ENCODE data around the gene TSGA10IP. TPM values are rescaled to one million over a fixed set of nuclear protein-coding genes. Genes with fewer than 3 reads are reported as not detected.

Gene TSGA10IP
- total RNA-seq, 2 experiments from 2014 or later: not detected

- no peak for ATAC-seq (ENCODE audit: poor library complexity)
- H3K36me3 ChIP-seq (ENCODE audit: insufficient read depth, low read length): peaks cover 24% of the 10 kb centered on the region
- CTCF ChIA-PET: no interaction called here
- H3K9me3 ChIP-seq (ENCODE audit: control insufficient read depth in 1 of 2, insufficient read depth in 1 of 2, low read length in 2 of 2): no peaks in the 10 kb centered on the region
- TF ChIP-seq, protein P1, sequence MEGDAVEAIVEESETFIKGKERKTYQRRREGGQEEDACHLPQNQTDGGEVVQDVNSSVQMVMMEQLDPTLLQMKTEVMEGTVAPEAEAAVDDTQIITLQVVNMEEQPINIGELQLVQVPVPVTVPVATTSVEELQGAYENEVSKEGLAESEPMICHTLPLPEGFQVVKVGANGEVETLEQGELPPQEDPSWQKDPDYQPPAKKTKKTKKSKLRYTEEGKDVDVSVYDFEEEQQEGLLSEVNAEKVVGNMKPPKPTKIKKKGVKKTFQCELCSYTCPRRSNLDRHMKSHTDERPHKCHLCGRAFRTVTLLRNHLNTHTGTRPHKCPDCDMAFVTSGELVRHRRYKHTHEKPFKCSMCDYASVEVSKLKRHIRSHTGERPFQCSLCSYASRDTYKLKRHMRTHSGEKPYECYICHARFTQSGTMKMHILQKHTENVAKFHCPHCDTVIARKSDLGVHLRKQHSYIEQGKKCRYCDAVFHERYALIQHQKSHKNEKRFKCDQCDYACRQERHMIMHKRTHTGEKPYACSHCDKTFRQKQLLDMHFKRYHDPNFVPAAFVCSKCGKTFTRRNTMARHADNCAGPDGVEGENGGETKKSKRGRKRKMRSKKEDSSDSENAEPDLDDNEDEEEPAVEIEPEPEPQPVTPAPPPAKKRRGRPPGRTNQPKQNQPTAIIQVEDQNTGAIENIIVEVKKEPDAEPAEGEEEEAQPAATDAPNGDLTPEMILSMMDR (IDR thresholded peaks at IDR 0.05): no peak
- peaks cover 9 to 11% of the 10 kb centered on the region in 2 experiments for H3K27me3 ChIP-seq (ENCODE audit: control insufficient read depth in 1 of 2, insufficient read depth in 2 of 2, low read length in 2 of 2)
- POLR2A ChIA-PET: no interaction called here
- H3K4me3 ChIP-seq (ENCODE audit: low read length): no peak overlapping the region
- H3K36me3 Mint-ChIP-seq (ENCODE audit: low read depth): peaks cover 27% of the 10 kb centered on the region
- peaks cover 8% of the 10 kb centered on the region for H3K27me3 Mint-ChIP-seq
- peaks cover 26% of the 10 kb centered on the region for H3K4me1 ChIP-seq (ENCODE audit: insufficient read depth, low read length)
- H3K4me1 Mint-ChIP-seq (ENCODE audit: low read depth): peaks cover 13% of the 10 kb centered on the region
- no peaks in the 10 kb centered on the region for H3K9me3 Mint-ChIP-seq
- no peak overlapping the region for H3K27ac ChIP-seq (ENCODE audit: low read depth in 1 of 2, low read length in 2 of 2)
- intact Hi-C loops (cut with DNase I, micrococcal nuclease): no loop called here
- DNase-seq: no peak
- H3K4me3 Mint-ChIP-seq: no peak overlapping the region
- no peak overlapping the region for H3K27ac Mint-ChIP-seq
Observed at GRCh38 chr11:66007201-66007634, 61.9 kb downstream of the TSGA10IP start.

GRCh38 chr11:66008095-66008467, 62.8 kb downstream of the TSGA10IP start:
- intact Hi-C loops (cut with DNase I, micrococcal nuclease): no loop called here
- Mint-ChIP-seq H3K27me3 (peaks cover 14% of the 10 kb centered on the region), H3K36me3 (ENCODE audit: low read depth) (peaks cover 20% of the 10 kb centered on the region), H3K9me3 (no peaks in the 10 kb centered on the region), H3K27ac (no peak overlapping the region), H3K4me3 (no peak overlapping the region), H3K4me1 (ENCODE audit: low read depth) (peaks cover 5% of the 10 kb centered on the region)
- TF ChIP-seq, protein P1 (IDR thresholded peaks at IDR 0.05): no peak
- H3K27me3 ChIP-seq (ENCODE audit: control insufficient read depth in 1 of 2, insufficient read depth in 2 of 2, low read length in 2 of 2): peaks cover 16 to 18% of the 10 kb centered on the region in 2 experiments
- H3K36me3 ChIP-seq (ENCODE audit: insufficient read depth, low read length): peaks cover 24% of the 10 kb centered on the region
- peaks cover 22% of the 10 kb centered on the region for H3K4me1 ChIP-seq (ENCODE audit: insufficient read depth, low read length)
- DNase-seq (no peak), ATAC-seq (ENCODE audit: poor library complexity) (no peak)
- ChIA-PET POLR2A (no interaction called here), CTCF (no interaction called here)
- H3K4me3 ChIP-seq (ENCODE audit: low read length): no peak overlapping the region
- no peaks in the 10 kb centered on the region for H3K9me3 ChIP-seq (ENCODE audit: control insufficient read depth in 1 of 2, insufficient read depth in 1 of 2, low read length in 2 of 2)
- no peak overlapping the region for H3K27ac ChIP-seq (ENCODE audit: low read depth in 1 of 2, low read length in 2 of 2)

DNA sequence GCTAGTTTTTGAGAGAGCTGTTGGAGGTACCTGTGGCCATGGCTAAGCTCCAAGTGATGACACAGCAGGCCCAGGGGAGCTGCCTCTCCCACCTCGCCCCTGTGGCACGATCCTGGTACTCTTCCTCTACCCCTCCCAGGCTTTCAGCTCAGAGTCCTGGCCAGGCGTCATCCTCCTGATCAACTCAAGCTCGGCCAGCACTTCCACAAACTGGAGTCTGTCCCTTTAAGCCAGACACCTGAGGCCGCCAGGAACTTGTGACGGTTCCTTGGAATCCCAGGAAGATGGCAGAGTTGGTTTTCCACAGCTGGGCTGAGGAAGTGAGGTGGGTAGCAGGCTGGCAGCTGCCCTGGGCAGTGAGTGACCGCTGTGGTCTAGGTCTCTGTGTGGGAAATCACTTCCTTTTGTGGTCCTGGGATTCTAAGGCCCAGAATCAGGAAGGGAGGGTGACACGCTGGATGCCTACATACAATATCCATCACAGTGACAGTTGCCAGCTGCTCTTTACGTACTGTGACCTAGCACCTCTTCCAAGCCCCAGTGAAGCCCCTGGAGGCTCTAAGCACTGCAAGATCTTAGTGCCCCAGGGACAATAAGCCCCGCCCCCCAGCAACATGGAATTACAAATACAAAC, 63.3 kb downstream of the TSGA10IP start:
- Histone ChIP-seq H3K27me3 (ENCODE audit: control insufficient read depth in 1 of 2, insufficient read depth in 2 of 2, low read length in 2 of 2) (peaks cover 21 to 23% of the 10 kb centered on the region in 2 experiments), H3K4me3 (ENCODE audit: low read length) (no peak overlapping the region), H3K4me1 (ENCODE audit: insufficient read depth, low read length) (peaks cover 17% of the 10 kb centered on the region), H3K9me3 (ENCODE audit: control insufficient read depth in 1 of 2, insufficient read depth in 1 of 2, low read length in 2 of 2) (peaks cover 0 to 3% of the 10 kb centered on the region in 2 experiments), H3K36me3 (ENCODE audit: insufficient read depth, low read length) (peaks cover 20% of the 10 kb centered on the region), H3K27ac (ENCODE audit: low read depth in 1 of 2, low read length in 2 of 2) (no peak overlapping the region)
- Mint-ChIP-seq H3K4me1 (ENCODE audit: low read depth) (peaks cover under 1% of the 10 kb centered on the region), H3K27ac (no peak overlapping the region), H3K27me3 (peaks cover 18% of the 10 kb centered on the region), H3K9me3 (no peaks in the 10 kb centered on the region), H3K36me3 (ENCODE audit: low read depth) (peaks cover 15% of the 10 kb centered on the region), H3K4me3 (no peak overlapping the region)
- CTCF ChIA-PET: interaction anchor here (1.1 kb wide), 1 partner anchor 124 kb away, joined by 3 read pairs; no protein-coding TSS in a partner anchor
- TF ChIP-seq, protein P1 (IDR thresholded peaks at IDR 0.05): no peak
- ATAC-seq (ENCODE audit: poor library complexity): no peak
- intact Hi-C loops (cut with DNase I, micrococcal nuclease): no loop called here
- POLR2A ChIA-PET: no interaction called here
- no peak for DNase-seq

Other genes with a start within 250 kb of the TSGA10IP start
- gene KAT5, start 233.2 kb upstream of the TSGA10IP start, total RNA-seq: 10 to 100 TPM; 90.9 to 99.6 TPM
- gene RNASEH2C, start 224.7 kb upstream of the TSGA10IP start, total RNA-seq: 10 to 100 TPM; 25.3 to 25.9 TPM
- gene AP5B1, start 164.5 kb upstream of the TSGA10IP start, total RNA-seq: 10 to 100 TPM; 12.7 to 12.8 TPM
- gene OVOL1, start 158.4 kb upstream of the TSGA10IP start, total RNA-seq: under 1 TPM; 0.20 to 0.52 TPM
- under 1 TPM; 0.33 to 0.61 TPM for gene SNX32, start 111.5 kb upstream of the TSGA10IP start, total RNA-seq
- gene CFL1, start 87.3 kb upstream of the TSGA10IP start, total RNA-seq: 100 to 1,000 TPM; 322 to 331 TPM
- 10 to 100 TPM; 37.7 to 39.2 TPM for gene MUS81, start 85.0 kb upstream of the TSGA10IP start, total RNA-seq
- 1 to 10 TPM; 5.2 to 5.9 TPM for gene EFEMP2, start 72.7 kb upstream of the TSGA10IP start, total RNA-seq
- 10 to 100 TPM; 20.6 to 21.6 TPM for gene CTSW, start 65.6 kb upstream of the TSGA10IP start, total RNA-seq
- 10 to 100 TPM; 19.1 to 19.9 TPM for gene FIBP, start 57.0 kb upstream of the TSGA10IP start, total RNA-seq
- gene CCDC85B, start 54.8 kb upstream of the TSGA10IP start, total RNA-seq: 10 to 100 TPM; 23.1 to 25.8 TPM
- gene FOSL1, start 45.1 kb upstream of the TSGA10IP start, total RNA-seq: 1 to 10 TPM; 1.8 to 2.2 TPM
- gene C11orf68, start 26.4 kb upstream of the TSGA10IP start, total RNA-seq: 10 to 100 TPM; 13.7 to 13.8 TPM
- gene DRAP1, start 26.1 kb upstream of the TSGA10IP start, total RNA-seq: 10 to 100 TPM; 58.6 to 59.1 TPM
- gene SART1, start 16.3 kb downstream of the TSGA10IP start, total RNA-seq: 10 to 100 TPM; 78.6 to 80.2 TPM
- 10 to 100 TPM; 88.2 to 94.1 TPM for gene EIF1AD, start 56.7 kb downstream of the TSGA10IP start, total RNA-seq
- 10 to 100 TPM; 21.3 to 22.3 TPM for gene BANF1, start 57.0 kb downstream of the TSGA10IP start, total RNA-seq
- not detected for gene CST6, start 66.5 kb downstream of the TSGA10IP start, total RNA-seq
- not detected for gene CATSPER1, start 81.0 kb downstream of the TSGA10IP start, total RNA-seq
- gene GAL3ST3, start 103.7 kb downstream of the TSGA10IP start, total RNA-seq: not detected
- gene SF3B2, start 106.9 kb downstream of the TSGA10IP start, total RNA-seq: 100 to 1,000 TPM; 182 to 196 TPM
- 100 to 1,000 TPM; 179 to 183 TPM for gene PACS1, start 124.8 kb downstream of the TSGA10IP start, total RNA-seq